MM.1S (cell line): ENCODE data around the gene SDF2L1.
"Not testable (repeated sequence)": the region's sequence is repeated elsewhere in the genome, so short reads cannot be mapped to it uniquely, and the experiment has no call there.

Experiments
- DNase-seq: peaks from one replicate; pipeline ENCODE4 v3.0.0-alpha.2; 2015
- H2AFZ ChIP-seq: fragments of 300-600 bp; sonication (generic); 2 replicates; pipeline ENCODE4 v1.6.0; 2016; ENCODE audit warnings: antibody characterized with exemption, low read length
- H3F3A ChIP-seq: fragments of 300-600 bp; sonication (generic); 2 replicates; pipeline ENCODE4 v1.6.1; 2016; ENCODE audit warnings: mild to moderate bottlenecking, antibody characterized with exemption, low read length, moderate library complexity, mixed read lengths; ENCODE audit not compliant: insufficient read depth
- H3K27ac ChIP-seq: fragments of 300-600 bp; sonication (generic); 2 replicates; pipeline ENCODE4 v1.5.1; 2016; ENCODE audit warnings: mild to moderate bottlenecking, low read length
- H3K27me3 ChIP-seq: fragments of 300-600 bp; sonication (generic); replicated peaks from 2 replicates; pipeline ENCODE4 v1.6.0; 2016; ENCODE audit warnings: low read length; ENCODE audit not compliant: insufficient read depth
- H3K36me3 ChIP-seq: fragments of 300-600 bp; sonication (generic); replicated peaks from 2 replicates; pipeline ENCODE4 v1.6.1; 2016; ENCODE audit warnings: mild to moderate bottlenecking, low read length, mixed read lengths; ENCODE audit not compliant: insufficient read depth
- H3K4me1 ChIP-seq: fragments of 300-600 bp; sonication (generic); 2 replicates; pipeline ENCODE4 v1.6.1; 2016; ENCODE audit warnings: low read length, mixed read lengths
- H3K4me2 ChIP-seq: fragments of 300-600 bp; sonication (generic); 2 replicates; pipeline ENCODE4 v1.6.0; 2016; ENCODE audit warnings: low read depth, low read length
- H3K4me3 ChIP-seq: fragments of 300-600 bp; sonication (generic); 2 replicates; pipeline ENCODE4 v1.5.1; 2016; ENCODE audit warnings: low read length, mixed read lengths
- H3K79me2 ChIP-seq: fragments of 300-600 bp; sonication (generic); 2 replicates; pipeline ENCODE4 v1.6.1; 2016; ENCODE audit warnings: mixed run types, low read length, mixed read lengths
- H3K9ac ChIP-seq: fragments of 300-600 bp; sonication (generic); 2 replicates; pipeline ENCODE4 v1.6.1; 2016; ENCODE audit warnings: low read length, mixed read lengths
- H3K9me2 ChIP-seq: fragments of 300-600 bp; sonication (generic); replicated peaks from 2 replicates; pipeline ENCODE4 v1.6.1; 2016; ENCODE audit warnings: mild to moderate bottlenecking, low read length, mixed read lengths; ENCODE audit not compliant: insufficient read depth
- H3K9me3 ChIP-seq: fragments of 300-600 bp; sonication (generic); replicated peaks from 2 replicates; pipeline ENCODE4 v1.6.1; 2016; ENCODE audit warnings: mild to moderate bottlenecking, low read length, mixed read lengths; ENCODE audit not compliant: insufficient read depth
- H4K20me1 ChIP-seq: fragments of 300-600 bp; sonication (generic); 2 replicates; pipeline ENCODE4 v1.6.1; 2016; ENCODE audit warnings: mild to moderate bottlenecking, low read length, moderate library complexity, mixed read lengths; ENCODE audit not compliant: insufficient read depth
- EZH2 ChIP-seq: fragments of 300-600 bp; sonication (generic); optimal IDR thresholded peaks from 2 replicates; pipeline ENCODE3; 2017; ENCODE audit warnings: low read depth, mild to moderate bottlenecking, antibody characterized with exemption, low read length, mixed read lengths
- EZH2phosphoT487 ChIP-seq: fragments of 300-600 bp; sonication (generic); IDR thresholded peaks from 2 replicates; pipeline ENCODE4 v1.6.1; 2018; ENCODE audit warnings: antibody characterized with exemption, low read length
- TF ChIP-seq, protein P1 (sequence below): fragments of 300-600 bp; sonication (generic); IDR thresholded peaks from 2 replicates; pipeline ENCODE4 v1.5.1; 2016; ENCODE audit warnings: antibody characterized with exemption, low read length, mixed read lengths

SDF2L1 gene

DNA sequence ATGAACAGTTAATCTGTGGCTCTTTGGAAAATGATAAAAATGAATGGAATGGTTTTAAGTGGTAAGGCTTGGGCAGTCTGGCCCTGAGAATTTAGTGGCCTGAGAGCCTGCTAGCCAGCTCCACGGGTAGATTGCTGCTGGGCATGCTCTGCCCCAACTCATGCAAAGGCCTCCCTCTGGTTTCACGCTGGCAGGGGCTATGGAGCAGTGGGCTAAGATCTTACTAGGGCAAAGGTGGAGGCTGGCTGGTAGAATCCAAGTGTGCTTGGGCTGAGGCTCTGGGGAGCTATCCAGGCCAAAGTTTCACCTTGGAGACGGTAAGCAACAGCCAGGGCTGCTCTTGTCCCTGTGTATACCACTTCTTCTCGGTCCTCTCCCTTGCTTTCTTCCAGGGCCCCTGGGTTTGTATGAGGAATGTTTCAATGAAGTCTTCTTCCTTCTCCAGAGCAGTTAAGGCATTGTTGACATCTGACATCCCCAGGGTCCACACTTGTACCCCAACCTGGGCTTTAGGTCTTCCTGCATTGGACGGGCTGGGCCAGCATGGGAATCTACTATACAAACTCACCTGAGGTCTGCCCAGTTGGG is 47.1 kb upstream of the SDF2L1 start:
- H2AFZ ChIP-seq, result no peak overlapping the region
- no peak overlapping the region for H3K27ac ChIP-seq
- no peaks in the 10 kb centered on the region for H3F3A ChIP-seq
- no peak overlapping the region for H3K9ac ChIP-seq
- no peaks in the 10 kb centered on the region for H3K27me3 ChIP-seq
- H3K4me3 ChIP-seq, result no peak overlapping the region
- no peaks in the 10 kb centered on the region for H3K9me3 ChIP-seq
- peaks cover 100% of the 10 kb centered on the region for H3K79me2 ChIP-seq
- TF ChIP-seq, protein P1, sequence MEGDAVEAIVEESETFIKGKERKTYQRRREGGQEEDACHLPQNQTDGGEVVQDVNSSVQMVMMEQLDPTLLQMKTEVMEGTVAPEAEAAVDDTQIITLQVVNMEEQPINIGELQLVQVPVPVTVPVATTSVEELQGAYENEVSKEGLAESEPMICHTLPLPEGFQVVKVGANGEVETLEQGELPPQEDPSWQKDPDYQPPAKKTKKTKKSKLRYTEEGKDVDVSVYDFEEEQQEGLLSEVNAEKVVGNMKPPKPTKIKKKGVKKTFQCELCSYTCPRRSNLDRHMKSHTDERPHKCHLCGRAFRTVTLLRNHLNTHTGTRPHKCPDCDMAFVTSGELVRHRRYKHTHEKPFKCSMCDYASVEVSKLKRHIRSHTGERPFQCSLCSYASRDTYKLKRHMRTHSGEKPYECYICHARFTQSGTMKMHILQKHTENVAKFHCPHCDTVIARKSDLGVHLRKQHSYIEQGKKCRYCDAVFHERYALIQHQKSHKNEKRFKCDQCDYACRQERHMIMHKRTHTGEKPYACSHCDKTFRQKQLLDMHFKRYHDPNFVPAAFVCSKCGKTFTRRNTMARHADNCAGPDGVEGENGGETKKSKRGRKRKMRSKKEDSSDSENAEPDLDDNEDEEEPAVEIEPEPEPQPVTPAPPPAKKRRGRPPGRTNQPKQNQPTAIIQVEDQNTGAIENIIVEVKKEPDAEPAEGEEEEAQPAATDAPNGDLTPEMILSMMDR, result no peak
- TF ChIP-seq EZH2 (no peak), EZH2phosphoT487 (no peak)
- H3K9me2 ChIP-seq, result no peaks in the 10 kb centered on the region
- H4K20me1 ChIP-seq, result peaks cover 45% of the 10 kb centered on the region
- H3K4me2 ChIP-seq, result no peak overlapping the region
- DNase-seq, result no peak
- 0 out of 2 replicates have a peak, but pooled peaks cover 3% of the 10 kb centered on the region for H3K36me3 ChIP-seq
- H3K4me1 ChIP-seq, result no peaks in the 10 kb centered on the region

DNA sequence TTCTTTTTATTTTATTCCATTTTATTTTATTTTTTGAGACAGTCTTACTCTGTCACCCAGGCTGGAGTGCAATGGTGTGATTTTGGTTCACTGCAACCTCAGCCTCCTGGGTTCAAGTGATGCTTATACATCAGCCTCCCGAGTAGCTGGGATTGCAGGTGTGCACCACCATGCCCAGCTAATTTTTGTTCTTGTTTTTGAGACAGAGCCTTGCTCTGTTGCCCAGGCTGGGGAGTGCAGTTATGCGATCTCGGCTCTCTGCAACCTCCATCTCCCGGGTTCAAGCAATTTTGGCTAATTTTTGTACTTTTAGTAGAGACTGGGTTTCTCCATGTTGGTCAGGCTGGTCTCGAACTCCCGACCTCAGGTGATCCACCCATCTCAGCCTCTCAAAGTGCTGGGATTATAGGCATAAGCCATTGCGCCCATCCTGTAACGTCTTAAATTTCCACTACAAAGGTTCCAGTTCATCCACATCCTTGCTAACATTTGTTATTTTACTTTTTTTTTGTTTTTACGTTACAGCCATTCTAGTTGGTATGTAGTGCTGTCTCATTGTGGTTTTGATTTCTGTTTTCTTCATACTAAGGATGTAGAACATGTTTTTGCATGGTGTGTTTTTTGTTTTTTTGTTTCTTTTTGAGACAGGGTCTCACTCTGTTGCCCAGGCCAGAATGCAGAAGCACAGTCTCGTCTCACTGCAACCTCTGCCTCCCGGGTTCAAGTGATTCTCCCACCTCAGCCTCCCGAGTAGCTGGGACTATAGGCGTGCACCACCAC is 45.6 kb upstream of the SDF2L1 start:
- H3K4me2 ChIP-seq, H3K4me3 ChIP-seq, H3K9me3 ChIP-seq, H2AFZ ChIP-seq, H3K27ac ChIP-seq, H3K9ac ChIP-seq, H3K36me3 ChIP-seq, H3K4me1 ChIP-seq, DNase-seq, H3F3A ChIP-seq, H3K9me2 ChIP-seq, H3K27me3 ChIP-seq: not testable (repeated sequence)
- Histone ChIP-seq H3K79me2 (peaks cover 100% of the 10 kb centered on the region), H4K20me1 (peaks cover 35% of the 10 kb centered on the region)

DNA sequence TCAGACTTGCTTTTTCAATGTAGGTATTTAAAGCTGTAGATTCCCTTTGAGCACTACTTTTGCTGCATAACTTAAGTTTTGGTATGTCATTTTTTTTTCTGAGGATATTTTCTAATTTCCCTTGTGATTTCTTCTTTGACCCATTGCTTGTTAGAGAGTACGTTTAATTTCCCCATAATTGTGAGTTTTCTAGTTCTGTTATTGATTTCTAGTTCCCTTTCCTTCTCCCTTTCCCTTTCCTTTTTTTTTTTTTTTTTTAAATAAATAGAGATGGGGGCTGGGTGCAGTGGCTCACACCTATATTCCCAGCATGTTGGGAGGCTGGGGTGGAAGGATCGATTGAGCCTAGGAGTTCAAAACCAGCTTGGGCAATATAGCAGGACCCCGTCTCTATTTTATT is 43.8 kb upstream of the SDF2L1 start:
- TF ChIP-seq EZH2, result no peak
- TF ChIP-seq EZH2phosphoT487, result no peak
- TF ChIP-seq, protein P1, result no peak
- no peaks in the 10 kb centered on the region for H3K9me3 ChIP-seq
- H3K36me3 ChIP-seq, result no peaks in the 10 kb centered on the region
- no peak overlapping the region for H2AFZ ChIP-seq
- no peak overlapping the region for H3K4me2 ChIP-seq
- no peak overlapping the region for H3K4me3 ChIP-seq
- H3K79me2 ChIP-seq, result peaks cover 99% of the 10 kb centered on the region
- no peaks in the 10 kb centered on the region for H3K27me3 ChIP-seq
- no peaks in the 10 kb centered on the region for H3K9me2 ChIP-seq
- H3K9ac ChIP-seq, result no peak overlapping the region
- H3F3A ChIP-seq, result no peaks in the 10 kb centered on the region
- no peak overlapping the region for H3K27ac ChIP-seq
- peaks cover 26% of the 10 kb centered on the region; the same call in 1 of the 2 replicates for H4K20me1 ChIP-seq
- no peak for DNase-seq
- H3K4me1 ChIP-seq, result no peaks in the 10 kb centered on the region
